Adrenal gland (tissue), 5 donors: ENCODE measurements around the gene SPTLC2.

Experiments
- POLR2A ChIP-seq, 2 donors: fragments of 450-650 bp; IDR thresholded peaks; one replicate each; pipeline ENCODE4 v1.6.1; 2017; ENCODE audit warnings: antibody characterized with exemption in 2 of 2, mild to moderate bottlenecking in 2 of 2, moderate library complexity in 1 of 2
- TF ChIP-seq, protein P1 (sequence below), 6 experiments: fragments of 450-650 bp in 4 of 6; fragments of 200-600 bp in 2 of 6; sonication (generic) in 1 of 6; IDR thresholded peaks; 1 replicate in 5 of 6; 2 replicates in 1 of 6; pipeline versions ENCODE4 v1.5.1 to v1.8.0; 2016 to 2021; ENCODE audit warnings: antibody characterized with exemption in 6 of 6, mild to moderate bottlenecking in 2 of 6, moderate library complexity in 1 of 6
- donor health status: DM: no; HTN: no; CAD: no.

DNA sequence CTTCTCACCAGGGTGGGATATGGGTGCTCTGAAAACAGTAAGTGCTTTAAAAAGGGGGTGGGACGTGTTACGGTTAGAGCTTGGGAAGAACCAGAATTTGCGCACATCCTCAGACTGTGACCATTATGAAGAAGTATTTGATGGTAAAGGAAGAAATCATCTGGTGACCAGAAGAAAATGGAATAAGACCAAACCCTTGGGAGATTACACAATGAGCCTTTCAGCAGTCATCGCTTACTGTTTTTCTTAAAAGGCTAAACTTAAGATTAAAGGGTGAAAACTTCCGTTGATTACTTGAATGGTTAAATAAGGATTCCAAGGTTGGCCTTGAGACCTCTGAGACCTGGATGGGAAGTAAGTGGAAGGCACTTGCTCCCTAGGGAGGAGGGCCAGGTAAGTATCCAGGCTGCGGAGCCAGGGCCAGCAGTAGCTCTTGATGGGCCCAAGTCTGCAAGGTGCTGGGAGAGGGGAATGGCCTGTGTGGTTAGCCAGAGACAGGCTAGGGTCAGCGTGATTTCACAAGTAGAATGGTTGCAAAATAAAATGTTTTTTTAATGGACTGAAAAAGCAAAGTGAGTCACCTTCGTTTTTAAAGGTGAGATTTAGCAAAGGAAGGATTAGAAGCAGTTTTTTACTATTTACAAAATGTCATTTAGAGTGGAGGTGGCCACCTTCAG, 104.8 kb downstream of the SPTLC2 start:
- TF ChIP-seq, protein P1, sequence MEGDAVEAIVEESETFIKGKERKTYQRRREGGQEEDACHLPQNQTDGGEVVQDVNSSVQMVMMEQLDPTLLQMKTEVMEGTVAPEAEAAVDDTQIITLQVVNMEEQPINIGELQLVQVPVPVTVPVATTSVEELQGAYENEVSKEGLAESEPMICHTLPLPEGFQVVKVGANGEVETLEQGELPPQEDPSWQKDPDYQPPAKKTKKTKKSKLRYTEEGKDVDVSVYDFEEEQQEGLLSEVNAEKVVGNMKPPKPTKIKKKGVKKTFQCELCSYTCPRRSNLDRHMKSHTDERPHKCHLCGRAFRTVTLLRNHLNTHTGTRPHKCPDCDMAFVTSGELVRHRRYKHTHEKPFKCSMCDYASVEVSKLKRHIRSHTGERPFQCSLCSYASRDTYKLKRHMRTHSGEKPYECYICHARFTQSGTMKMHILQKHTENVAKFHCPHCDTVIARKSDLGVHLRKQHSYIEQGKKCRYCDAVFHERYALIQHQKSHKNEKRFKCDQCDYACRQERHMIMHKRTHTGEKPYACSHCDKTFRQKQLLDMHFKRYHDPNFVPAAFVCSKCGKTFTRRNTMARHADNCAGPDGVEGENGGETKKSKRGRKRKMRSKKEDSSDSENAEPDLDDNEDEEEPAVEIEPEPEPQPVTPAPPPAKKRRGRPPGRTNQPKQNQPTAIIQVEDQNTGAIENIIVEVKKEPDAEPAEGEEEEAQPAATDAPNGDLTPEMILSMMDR (IDR thresholded peaks at IDR 0.05): no peak
- TF ChIP-seq POLR2A (IDR thresholded peaks at IDR 0.05): no peak
